Right lobe of liver (tissue), 4 donors: Measurements from ENCODE around the gene ADGRE2.

Experiments used
- CTCF ChIP-seq, 4 donors: fragments of 200-600 bp in 3 of 4; fragments of 450-650 bp in 1 of 4; IDR thresholded peaks; one replicate each; pipeline versions ENCODE4 v1.5.1 to v1.8.0; 2016 to 2022; ENCODE audit warnings: antibody characterized with exemption in 4 of 4, mild to moderate bottlenecking in 2 of 4
- POLR2A ChIP-seq: fragments of 450-650 bp; IDR thresholded peaks from one replicate; pipeline ENCODE4 v1.6.1; 2017; ENCODE audit warnings: antibody characterized with exemption, mild to moderate bottlenecking
- donor health status: DM: no; HTN: no; CAD: no.
- donor health status: DM: no; HTN: no; CAD: no.
- donor health status: DM: no; HTN: yes; CAD: no.

- TF ChIP-seq CTCF (IDR thresholded peaks at IDR 0.05) = no peak
- no peak for TF ChIP-seq POLR2A
Observed at GRCh38 chr19:14826006-14826405, 47.6 kb upstream of the ADGRE2 start.
